ENCODE results near the gene MAP2K2.
"Not testable (repeated sequence)": the region's sequence is repeated elsewhere in the genome, so short reads cannot be mapped to it uniquely, and the experiment has no call there.

Gene MAP2K2

DNA sequence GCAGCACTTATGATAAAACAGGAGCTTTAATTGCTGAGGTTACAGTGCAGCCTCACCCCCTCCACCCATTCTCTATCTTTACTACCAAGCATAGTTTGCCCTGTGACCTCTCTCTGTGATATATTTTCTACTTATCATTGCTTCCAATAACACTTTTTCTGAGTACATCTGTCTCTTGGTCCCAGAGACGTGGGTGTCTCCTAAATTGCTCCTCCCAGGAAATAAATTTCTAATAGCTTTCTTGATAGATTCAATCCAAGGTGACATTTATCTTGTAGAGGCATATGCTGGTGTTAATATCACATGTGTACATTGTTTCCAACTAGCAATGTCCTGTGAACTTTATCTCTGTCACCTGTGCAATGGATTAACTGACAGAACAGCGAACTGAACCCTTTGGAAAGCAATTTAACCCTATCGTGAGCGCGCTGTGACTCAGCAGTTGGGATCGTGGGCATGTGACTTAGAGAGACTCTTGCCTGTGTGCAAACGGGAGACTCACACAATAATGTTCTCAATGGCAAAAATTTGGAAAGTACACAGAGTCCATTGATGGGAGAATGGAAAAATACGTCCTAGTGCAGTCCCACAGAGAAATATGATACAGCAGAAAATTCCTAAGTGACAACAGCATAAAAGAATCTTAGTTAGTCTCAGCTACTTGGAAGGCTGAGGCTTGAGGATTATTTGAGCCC is 7.0 kb upstream of the MAP2K2 start:
- no peak for DNase-seq (ENCODE audit: low spot score)

DNA sequence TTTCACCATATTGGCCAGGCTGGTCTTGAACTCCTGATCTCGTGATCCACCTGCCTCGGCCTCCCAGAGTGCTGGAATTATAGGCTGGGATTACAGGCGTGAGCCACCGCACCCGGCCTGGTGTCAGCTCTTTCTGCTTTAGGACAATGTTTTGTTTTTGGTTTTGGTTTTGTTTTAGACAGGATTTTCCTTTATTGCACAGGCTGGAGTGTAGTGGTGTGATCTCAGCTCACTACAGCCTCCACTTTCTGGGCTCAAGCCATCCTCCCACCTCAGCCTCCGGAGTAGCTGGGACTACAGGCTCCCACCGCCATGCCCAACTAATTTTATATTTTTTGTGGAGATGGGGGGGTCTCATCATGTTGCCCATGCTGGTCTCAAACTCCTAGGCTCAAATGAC is 5.1 kb upstream of the MAP2K2 start:
- DNase-seq (ENCODE audit: low spot score), result not testable (repeated sequence)

DNA sequence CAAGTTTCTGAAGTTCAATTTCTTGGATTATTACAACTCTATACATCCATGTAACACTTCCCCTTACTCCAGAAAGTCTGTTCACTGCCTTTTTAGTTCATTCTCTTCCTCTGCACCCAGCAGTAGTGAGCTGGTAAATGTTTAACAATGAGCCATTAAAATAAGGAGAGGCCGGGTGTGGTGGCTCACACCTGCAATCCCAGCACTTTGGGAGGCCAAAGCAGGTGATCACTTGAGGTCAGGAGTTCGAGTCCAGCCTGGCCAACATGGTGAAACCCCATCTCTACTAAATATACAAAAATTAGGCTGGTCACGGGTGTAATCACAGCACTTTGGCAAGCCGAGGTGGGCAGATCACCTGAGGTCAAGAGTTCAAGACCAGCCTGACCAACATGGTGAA is 3.4 kb upstream of the MAP2K2 start:
- DNase-seq (ENCODE audit: low spot score), result not testable (repeated sequence)

DNA sequence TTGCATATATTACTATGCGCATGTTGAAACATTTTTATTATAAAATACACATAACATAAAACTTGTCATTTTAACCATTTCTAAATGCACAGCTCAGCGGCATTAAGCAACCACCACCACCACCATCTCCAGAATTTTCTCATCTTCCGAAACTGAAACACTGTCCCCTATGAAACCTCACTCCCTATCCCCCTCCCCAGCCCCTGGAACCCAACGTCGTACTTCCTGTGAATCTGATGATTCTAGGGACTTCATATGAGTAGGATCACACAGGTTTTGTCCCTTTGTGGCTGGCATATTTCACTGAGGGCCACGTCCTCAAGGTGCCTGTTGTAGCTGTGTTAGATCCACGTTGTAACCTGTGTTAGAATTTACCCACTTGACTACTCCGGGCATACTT is 716 bp upstream of the MAP2K2 start:
- no peak for DNase-seq (ENCODE audit: low spot score)

DNA sequence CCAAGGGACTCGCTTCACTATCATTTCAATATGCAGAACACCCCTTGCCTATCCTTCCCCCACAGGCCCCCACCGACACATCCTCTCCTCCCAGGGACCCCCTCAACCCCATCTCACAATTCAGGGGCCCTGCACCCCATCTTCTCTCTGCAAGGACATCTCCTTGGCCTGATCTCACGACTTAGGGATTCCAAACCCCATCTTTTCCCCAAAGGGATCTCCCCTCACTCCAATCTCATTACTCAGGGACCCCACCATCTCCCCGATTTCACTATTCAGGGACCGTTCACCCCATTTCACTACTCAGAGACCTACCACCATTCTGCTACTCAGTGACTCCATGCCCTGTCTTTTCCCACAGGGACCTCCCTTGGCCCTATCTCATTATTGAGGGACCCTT is 1.4 kb downstream of the MAP2K2 start:
- DNase-seq (ENCODE audit: low spot score), result no peak

DNA sequence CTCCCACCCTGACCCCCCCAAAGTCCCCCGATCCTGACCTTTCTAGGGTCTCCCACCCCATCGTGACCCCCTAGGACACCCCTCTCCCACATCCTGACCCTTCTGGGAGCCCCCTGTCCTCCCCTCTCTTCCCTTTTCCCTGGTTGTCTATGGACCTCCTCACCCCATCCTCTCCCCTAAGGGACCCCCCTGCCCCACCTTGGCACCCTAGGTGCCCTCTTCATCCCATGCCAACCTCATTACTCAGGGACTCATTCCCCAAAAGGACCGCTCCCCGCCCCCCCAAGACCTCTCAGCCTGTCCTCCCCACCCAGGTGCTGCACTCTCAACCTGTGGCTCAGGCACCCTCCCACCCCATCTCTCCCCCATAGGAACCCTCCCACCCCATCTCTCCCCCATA is 2.1 kb downstream of the MAP2K2 start:
- no peak for DNase-seq (ENCODE audit: low spot score)

DNA sequence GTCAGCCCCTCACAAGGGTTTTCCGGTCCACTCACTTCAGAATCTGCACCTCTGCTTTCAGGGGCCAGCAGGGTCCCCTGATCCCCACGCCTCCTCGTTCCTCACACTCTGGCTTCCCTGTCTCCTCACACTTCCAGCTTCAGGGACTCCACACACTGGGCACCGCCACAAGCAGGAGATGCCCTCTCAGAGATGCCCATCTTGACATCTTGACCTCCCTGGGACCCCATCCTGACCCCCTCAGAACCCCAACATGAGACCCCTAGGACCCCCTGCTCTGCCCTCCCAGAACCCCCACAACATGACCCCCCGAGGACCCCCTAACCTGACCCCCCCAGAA is 2.7 kb downstream of the MAP2K2 start:
- DNase-seq (ENCODE audit: low spot score), result no peak

DNA sequence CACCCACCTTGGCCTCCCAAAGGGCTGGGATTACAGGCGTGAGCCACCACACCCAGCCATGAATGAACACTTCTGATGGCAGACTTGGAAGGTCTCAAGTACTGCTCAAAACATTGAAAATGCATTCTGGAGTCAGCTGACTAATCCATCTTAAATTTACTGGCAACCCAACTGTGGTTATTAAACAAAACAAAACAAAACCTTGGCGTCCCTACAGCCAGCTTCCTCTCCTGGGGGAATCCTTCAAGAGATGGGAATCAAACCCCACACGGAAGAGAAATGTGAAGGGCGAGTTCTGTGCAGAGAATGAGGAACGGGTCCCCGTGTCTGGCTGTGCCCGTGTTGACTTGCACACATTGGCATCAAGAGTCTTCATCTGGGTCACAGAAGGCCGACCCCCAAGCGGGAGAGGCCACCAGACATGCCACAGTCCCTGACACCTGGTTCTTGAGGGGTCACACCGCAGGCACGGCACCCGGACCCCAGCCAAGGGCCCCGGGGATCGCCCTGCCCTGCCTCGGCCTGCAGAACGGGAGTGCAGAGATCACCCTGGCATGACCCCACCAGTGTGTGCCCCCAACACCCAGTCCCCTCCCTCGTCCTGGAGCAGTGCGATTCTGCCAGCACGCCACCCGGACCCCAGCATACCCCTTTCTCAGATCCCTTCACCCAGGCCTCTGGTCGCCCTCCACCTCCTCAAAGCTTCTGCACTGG is 3.2 kb downstream of the MAP2K2 start:
- no peak for DNase-seq (ENCODE audit: low spot score)

DNA sequence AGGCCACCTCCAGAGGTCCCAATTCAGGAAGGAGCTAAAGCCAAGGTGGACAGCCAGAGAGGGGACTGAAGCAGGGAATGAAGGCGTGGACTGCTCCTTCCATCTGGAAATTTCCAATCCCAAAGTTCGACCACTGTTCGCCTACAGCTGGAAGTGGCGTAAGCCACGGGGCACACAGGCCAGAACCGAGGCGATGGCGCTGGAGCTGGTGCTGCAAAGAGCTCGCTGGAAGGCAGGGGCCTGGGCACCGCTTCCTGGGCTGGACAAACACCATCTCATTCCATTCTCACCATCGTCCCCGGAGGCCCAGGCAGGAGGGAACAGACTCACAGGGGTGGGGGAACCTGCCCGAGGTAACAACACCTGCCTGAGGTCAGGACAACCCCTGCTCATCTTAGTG is 4.2 kb downstream of the MAP2K2 start:
- DNase-seq (ENCODE audit: low spot score), result no peak

DNA sequence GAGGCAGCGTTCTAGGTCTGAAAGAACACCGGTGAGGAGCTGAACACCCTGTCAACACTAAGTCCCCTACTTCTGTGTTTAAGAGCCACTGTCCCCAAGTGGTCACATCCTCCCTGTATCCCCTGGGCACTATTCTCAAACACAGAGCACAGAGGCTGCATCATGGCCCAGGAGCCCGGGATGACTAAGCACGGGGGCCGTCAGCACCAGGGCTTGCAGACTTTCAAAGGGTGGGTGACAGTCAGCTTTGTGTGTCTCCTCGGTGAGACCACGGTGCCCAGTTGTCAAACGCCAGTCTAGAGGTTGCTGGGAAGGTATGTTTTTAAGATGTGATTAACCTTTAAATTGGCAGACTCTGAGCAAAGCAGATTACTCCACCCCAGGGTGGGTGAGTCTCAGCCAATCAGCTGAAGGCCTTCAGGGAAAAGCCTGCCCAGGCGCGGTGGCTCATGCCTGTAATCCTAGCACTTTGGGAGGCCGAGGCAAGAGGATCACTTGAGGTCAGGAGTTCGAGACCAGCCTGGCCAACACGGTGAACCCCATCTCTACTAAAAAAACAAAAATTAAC is 8.0 kb downstream of the MAP2K2 start:
- DNase-seq (ENCODE audit: low spot score), result no peak

DNA sequence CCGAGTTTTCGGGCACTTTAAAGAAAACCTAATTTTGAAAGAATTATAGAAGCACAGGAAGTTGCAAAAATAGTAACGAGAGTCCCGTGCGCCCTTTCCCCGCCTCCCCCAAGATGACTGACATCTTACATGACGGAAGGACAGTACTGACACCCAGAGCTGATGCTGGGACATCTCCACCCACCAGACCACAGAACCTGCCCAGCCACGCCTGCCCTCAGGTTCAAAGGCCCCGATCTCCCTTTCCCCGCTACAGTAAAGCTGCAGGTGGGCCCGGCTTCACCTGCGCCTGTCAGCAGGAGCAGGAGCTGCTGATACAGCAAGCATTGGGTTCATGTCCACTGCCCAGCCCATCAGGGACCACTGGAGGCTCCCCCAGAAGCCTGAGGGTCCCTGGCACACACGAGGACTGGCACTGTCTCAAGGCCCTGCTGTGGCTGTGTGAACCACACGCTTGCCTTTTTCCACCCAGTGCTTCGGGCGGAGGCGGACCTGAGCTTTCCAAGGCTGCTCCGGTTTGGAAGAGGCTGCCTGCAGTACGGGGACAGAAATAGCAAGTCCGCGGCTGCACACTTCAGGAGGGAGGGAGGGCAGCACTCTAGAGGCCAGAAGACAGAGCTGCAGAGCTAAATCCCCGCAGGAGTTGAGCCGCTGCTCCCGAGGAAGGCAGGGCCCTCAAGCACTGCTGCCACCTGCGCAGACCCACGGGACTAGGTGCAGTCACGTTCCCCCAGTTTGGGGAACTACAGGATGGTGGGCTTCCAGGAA is 8.7 kb downstream of the MAP2K2 start:
- no peak for DNase-seq (ENCODE audit: low spot score)

DNA sequence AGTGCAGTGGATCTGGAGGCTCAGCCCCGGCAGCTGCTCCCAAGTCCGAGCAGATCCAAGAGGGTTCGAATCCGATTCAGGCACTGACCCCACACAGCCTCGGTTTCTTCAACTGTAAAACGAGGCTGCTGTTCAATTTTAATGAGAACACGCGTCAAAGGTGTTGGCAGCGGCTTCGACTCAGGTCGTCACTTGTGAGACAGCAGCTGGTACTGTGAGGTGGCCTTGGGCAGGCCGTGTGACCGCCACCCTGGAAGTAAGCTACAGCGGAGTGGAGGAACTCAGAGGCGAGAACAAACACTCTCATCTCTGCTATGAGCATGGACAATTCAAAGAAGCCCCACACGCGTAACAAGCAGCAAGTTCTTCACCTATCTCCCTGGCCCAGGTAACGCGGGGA is 9.7 kb downstream of the MAP2K2 start:
- no peak for DNase-seq (ENCODE audit: low spot score)

DNA sequence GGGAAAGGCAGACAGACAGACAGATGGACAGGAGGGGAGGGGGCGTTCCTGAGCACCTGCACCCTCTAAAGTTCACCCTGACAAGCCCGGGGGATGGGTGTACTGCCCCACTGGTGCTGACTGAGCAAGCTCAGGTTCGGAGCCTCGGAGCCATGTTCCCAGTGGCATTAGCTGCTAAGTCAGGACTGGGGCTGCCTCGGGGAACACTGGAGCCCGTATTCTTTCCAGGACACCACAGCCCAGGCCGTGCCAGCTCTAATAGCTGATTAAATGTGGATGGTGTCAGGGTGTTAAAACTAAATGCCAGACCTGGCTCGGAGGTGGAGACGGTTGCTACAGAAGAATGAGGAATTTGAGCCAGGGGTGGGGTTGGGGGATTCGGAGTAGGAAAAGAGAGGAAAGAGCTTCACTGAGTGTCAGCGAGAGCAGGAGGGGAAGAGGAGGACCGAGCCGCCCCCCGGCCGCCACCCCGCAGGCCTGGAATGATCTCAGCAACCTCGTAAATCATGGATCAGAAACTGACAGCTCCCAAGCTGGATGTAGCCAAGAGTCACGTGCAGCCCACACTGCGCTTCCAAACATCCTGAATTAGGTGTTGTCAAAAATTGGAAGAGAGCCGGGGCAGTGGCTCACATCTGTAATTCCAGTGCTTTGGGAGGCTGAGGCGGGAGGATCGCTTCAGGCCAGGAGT is 10.4 kb downstream of the MAP2K2 start:
- DNase-seq (ENCODE audit: low spot score), result no peak

DNA sequence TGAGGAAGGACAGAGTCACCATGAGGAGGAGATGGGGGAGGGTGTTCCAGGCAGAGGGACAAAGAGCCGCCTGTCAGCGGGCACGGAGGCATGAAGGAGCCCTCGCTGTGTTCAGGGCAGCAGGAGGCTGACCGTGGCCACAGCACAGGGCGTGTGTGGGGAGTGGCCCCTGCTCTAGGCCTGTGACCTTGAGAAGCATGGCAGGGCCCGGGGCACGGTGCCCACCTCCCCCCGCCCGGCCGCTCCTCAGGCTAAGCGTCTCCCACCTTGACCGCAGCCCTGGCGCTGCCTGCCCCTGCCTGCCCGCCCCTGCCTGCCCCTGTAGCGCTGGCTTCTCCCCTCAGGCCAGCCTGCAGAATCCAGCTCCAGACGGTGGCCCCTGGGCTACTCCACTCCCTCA is 11.6 kb downstream of the MAP2K2 start:
- no peak for DNase-seq (ENCODE audit: low spot score)

DNA sequence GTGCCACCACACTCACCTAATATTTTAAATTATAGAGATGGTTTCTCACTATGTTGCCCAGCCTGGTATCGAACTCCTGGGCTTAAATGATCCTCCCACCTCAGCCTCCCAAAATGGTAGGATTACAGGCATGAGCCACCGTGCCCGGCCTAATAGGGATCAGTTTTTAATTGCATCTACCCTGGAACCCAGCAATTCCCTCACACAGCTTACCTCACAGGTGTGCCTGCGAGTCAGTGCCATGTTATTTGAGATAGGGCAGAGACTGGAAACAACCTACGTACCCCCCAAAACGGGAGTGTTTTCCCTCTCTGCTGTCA is 14.3 kb downstream of the MAP2K2 start:
- DNase-seq (ENCODE audit: low spot score), result no peak

DNA sequence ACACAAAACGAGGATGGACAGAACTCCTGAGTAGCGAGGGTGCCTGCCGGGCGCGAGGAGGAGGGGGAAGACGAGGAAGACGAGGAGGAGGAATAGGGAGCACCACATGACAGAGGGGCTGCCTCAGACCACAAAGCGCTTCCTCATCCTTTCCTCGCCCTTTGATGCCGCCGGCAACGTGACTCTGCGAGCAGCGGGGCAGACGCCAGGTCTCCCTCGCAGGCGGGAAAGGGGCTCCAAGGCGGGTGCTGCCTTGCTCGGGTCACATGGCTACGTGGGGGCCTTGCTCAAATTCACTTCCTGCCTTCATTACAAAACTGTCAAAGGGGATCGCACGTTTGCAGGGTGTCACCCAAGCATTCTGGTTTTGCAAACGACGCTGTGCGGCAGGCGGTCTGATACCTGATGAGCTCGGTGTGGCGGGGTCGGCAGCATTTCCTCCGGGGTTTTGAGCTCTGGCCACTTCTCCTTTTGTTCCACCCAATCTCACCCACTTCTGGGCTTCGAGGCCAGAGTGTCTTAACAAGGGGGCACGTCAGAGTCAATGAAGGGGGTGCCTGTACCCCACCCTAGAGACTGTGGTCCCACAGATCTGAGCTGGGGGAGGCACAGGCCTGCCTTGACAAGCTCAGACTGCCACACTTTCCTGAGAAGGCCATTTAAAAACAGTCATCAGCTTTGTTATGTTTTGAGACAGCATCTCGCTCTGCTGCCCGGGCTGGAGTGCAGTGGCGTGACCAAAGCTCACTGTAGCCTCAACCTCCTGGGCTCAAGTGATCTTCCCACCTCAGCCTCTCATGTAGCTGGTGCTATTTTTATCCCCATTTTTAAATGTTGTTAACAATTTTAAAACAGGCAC is 14.9 kb downstream of the MAP2K2 start:
- DNase-seq (ENCODE audit: low spot score), result no peak

DNA sequence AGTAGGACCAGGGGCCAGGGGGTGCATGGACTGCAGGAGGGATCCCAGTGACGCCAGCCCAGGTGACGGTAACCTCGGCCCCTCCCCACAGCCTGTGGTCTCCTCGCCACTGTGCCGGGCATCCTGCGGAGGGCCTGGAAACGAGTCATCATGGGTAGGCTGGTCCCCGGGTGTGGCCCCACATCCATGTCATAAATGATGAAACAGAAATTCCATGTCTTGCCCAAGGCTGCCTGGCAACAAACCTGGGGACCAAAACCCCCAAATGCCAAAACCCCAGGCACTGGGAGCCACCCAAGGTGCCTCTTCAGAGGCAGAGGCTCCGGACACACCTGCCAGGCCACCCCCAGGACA is 20.9 kb downstream of the MAP2K2 start:
- DNase-seq (ENCODE audit: low spot score), result no peak

DNA sequence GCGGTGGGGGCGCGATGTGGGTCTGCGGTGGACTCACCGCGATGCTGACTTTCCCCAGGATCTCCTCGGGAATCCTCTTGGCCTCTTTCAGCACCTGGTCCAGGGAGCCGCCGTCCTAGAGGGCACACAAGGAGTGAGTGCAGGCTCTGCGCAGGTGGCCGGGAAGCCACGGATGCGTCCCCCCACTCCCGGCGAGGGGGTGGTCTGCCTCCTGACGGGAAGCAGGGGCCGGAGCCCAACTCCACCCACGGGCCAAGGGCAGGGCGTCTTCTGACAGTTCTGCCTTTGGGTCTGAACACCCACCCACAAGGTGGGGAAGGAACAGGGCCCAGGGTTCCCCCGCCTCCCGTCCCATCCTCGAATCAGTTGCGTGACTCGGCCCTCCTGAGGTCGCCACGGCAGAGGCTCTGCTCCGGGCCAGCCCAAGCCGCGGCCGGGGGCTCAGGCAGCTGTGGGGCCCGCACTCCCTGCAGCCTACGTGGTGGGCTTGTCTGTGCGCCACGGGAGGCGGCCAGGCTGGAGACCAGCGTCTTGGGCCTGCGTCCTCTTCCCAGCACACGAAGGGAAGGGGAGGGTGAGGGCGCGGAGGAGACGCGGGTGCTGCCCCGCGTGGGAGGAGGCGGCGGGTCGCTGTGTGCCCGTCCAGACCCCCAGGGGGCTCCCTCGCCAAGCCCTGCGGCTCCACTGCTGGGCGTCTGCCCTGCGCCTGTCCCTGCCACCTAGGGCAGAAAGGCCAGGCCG is 21.4 kb downstream of the MAP2K2 start:
- DNase-seq (ENCODE audit: low spot score), result no peak

DNA sequence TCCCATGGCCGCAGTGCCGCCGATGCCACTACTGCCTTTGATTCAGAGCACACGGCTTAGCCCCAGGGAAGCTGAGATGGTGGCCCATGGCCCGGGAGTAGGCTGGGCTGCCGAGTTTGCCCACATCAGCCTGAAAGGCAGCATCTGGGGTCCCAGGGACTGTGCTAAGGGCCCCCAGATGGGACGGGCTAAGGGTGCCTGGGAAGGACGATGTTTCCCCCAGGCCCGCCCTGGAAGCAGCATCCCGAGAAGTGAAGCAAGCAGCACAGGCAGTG is 22.5 kb downstream of the MAP2K2 start:
- DNase-seq (ENCODE audit: low spot score), result no peak

DNA sequence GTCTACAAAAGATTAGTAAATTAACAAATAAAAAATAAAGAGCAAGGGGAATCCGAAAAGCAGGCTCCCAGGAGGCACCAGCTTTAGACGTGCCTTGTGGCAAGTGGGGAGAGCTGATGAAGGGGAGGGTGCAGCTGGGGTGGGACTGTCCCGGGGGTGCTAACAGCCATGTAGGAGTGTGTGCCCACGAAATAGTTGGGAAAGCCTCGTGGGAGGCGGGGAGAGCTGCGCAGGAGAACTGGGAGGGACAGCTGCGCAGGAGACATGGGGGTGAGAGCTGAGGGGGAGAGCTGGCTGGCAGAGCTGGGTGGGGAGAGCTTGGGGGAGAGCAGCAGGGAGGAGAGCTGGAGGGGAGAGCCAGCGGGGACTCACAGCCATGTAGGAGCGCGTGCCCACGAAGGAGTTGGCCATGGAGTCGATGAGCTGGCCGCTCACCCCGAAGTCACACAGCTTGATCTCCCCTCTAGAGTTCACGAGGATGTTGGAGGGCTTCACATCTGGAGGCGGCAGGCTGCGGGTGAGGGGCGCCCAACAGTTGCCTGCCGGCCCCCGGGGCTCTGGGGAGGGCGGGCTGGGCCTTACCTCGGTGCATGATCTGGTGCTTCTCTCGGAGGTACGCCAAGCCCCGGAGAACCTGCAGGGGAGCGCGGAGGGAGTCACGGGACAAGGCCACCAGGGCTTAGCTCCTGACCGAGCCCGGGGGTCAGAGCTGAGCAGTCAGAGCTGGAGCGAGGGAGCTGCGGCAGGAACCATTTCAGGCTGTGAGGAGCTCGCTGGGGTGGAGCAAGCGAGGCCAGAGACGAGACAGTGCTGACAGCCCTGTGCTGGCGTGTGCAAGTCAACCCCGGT is 23.1 kb downstream of the MAP2K2 start:
- no peak for DNase-seq (ENCODE audit: low spot score)
